Lower leg skin (tissue), 3 donors: Measurements from ENCODE around the gene TEX12.

ENCODE experiments used
- CTCF ChIP-seq, 3 donors: fragments of 450-650 bp; IDR thresholded peaks; one replicate each; pipeline ENCODE4 v1.5.1; 2016; ENCODE audit warnings: antibody characterized with exemption in 3 of 3, mild to moderate bottlenecking in 3 of 3, moderate library complexity in 2 of 3
- POLR2A ChIP-seq, 2 donors: fragments of 450-650 bp; IDR thresholded peaks; one replicate each; pipeline ENCODE4 v1.6.1; 2016 to 2017; ENCODE audit warnings: antibody characterized with exemption in 2 of 2, mild to moderate bottlenecking in 1 of 2, moderate library complexity in 1 of 2

GRCh38 chr11:112185883-112186282 is 18.7 kb downstream of the TEX12 start:
- TF ChIP-seq CTCF (IDR thresholded peaks at IDR 0.05) (no peak), POLR2A (IDR thresholded peaks at IDR 0.05) (no peak)
